Cortex of kidney (tissue), 1 donor: ENCODE measurements around the gene DLG1.
"Not testable (repeated sequence)": the region's sequence is repeated elsewhere in the genome, so short reads cannot be mapped to it uniquely, and the experiment has no call there.

Source experiments
- DNase-seq: peaks from one replicate; lab custom pipeline; 2025; lab: John Stamatoyannopoulos, UW

Gene DLG1

DNA sequence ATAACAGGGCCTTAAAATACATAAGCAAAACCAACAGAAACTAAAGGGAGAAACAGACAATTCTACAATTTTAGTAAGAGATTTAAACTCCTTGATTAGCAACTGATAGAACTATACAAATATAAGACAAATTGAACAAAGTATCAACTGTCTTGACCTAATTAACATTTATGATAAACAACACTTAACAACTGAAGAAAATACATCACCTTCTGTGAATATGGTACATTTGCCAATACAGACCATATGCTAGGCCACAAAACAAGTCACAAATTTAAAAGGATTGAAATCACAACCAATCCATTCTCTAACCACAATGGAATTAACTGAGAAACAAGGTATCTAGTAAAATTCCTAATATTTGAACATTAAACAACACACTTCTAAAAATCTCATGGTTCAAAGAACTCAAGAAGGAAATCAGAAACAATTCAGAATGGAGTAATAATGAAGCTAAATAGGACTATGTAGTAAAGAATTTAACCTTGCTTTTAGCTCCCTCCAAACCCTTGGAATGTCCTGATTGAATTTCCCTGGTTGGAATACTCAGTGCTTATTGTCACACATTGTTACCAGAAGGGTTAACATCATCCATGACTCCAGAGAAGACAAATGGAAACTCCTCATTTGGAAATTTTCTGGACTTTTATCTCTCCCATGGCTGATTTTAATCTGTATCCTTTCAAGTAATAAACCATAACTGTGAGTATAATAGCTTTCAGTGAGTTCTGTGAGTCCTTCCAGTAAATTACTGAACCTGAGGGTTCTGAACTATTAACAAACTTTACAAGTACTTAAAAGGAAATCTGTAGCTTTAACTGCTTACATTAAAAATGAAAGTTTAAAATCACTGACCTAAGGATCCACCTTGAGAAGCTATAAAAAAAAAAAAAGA is 88.8 kb downstream of the DLG1 start:
- DNase-seq = no peak

- no peak for DNase-seq
These were observed 91.5 kb downstream of the DLG1 start for GRCh38 chr3:197206913-197207312.

DNA sequence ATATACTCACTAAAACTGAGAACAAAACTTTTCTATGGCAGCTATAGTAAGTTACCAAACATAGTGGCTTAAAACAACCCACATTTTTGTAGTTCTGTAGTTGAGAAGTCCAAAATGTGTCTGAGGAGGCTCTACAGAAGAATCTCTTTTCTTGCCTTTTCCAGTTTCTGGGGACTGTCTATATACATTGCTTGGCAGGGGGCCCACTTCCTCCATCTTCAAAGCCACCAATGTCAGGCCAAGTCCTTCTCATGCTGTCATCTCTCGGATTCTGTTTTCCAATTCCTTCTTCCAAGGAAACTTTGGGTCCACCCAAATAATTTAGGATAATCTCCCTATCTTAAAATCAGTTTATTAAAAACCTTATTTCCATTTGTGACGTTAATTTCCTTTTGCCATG is 92.7 kb downstream of the DLG1 start:
- DNase-seq = no peak

GRCh38 chr3:197205265-197205664 is 93.1 kb downstream of the DLG1 start:
- DNase-seq = no peak

- DNase-seq = no peak
These were observed 93.7 kb downstream of the DLG1 start for GRCh38 chr3:197204736-197205135.

- no peak for DNase-seq
These were observed 94.7 kb downstream of the DLG1 start for GRCh38 chr3:197203714-197204146.

DNA sequence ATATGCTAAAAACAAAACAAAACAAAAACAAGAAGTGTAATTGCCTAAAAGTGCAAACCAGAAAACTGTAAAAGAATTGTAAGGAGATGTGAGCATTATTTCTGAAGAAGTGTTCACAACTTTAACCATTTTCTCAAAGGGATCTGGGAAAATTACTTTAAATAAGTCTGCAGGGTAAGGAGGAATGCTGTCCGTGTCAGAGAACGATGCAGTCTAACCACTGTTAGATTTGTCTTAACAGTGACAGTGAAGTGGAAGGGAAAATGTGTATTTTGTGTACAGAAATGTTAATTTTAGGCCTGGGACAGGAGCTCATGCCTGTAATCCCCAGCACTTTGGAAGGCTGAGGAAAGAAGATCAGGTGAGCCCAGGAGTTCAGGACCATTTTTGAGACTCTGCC is 95.7 kb downstream of the DLG1 start:
- no peak for DNase-seq

- DNase-seq = no peak
These were observed 96.5 kb downstream of the DLG1 start for GRCh38 chr3:197201791-197202452.

DNA sequence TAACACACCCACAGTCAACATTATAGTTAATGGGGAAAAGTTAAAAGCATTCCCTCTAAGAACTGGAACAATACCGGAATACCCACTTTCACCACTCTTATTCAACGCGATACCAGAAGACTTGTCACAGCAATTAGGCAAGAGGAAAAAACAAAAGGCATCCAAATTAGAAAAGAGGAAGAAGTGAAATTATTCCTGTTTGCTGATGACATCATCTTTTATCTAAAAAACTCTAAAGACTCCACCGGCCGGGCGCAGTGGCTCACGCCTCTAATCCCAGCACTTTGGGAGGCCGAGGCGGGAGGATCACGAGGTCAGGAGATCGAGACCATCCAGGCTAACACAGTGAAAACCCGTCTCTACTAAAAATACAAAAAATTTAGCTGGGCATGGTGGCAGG is 97.6 kb downstream of the DLG1 start:
- DNase-seq = not testable (repeated sequence)

DNA sequence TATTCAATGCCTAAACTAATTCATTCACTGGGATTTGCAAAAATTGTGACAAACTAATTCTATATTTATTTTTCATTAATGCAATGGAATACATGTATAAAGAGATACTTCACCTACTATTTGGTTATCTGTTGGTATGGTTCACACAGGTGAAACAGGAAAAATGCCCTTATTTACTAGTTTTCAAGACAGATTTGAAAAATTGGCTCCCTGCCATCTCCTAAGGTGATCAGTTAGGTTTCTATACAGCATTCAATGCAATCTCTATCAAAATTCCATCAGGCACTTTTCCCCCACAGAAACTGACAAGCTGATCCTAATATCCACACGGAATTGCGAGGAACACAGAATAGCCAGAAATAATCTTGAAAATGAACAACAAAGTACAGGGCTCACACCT is 101.1 kb downstream of the DLG1 start:
- DNase-seq = no peak

- no peak for DNase-seq
These were observed 102.2 kb downstream of the DLG1 start for GRCh38 chr3:197196192-197196591.

DNA sequence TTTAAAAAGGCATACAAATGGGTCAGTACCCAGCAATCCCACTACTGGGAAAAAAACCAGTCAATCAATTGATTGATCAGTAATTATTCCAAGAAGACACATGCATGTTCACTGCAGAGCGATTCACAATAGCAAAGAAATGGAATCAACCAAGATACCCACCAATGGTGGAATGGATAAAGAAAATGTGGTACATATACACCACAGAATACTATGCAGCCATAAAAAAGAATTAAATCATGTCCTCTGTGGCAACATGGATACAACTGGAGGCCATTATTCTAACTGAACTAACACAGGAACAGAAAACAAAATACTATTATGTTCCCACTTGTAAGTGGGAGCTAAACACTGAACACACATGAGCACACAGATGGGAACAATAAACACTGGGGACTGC is 103.1 kb downstream of the DLG1 start:
- DNase-seq = no peak

- not testable (repeated sequence) for DNase-seq
These were observed 104.7 kb downstream of the DLG1 start for GRCh38 chr3:197193759-197194158.

GRCh38 chr3:197191897-197192296 is 106.5 kb downstream of the DLG1 start:
- DNase-seq = no peak

GRCh38 chr3:197189623-197190022 is 108.8 kb downstream of the DLG1 start:
- no peak for DNase-seq

GRCh38 chr3:197188963-197189362 is 109.4 kb downstream of the DLG1 start:
- no peak for DNase-seq

DNA sequence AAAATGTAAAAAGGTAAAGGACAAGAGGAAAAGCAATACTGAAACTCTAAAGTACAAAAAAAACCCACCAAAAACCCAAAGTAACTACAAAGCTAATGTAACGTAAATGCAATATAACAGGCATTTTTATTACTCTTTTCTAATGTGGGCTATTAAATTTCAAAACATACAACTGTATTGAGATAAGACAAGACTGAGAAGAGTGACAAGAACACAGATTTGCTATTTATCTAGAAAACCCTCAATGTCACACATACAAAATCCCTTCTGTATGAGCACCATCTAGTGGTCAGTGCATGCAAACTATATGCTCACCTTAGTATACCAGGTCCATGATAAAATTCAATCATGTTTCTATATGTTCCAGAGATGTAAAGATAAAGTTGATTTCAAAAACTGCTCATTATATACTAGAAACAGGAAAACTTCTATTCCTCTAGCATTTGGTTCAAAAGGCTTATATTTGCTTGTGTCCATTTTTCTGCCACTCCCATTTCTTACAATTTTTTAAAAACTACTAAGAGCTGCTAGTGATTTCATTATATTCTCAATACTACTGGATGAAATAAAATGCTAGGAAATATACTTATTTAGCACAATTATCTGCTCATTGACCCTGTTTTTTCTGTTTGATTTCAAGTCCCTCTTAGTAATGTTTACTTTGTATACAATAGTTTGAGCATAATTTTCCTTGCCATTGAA is 111.4 kb downstream of the DLG1 start:
- DNase-seq = no peak

- DNase-seq = no peak
These were observed 114.8 kb downstream of the DLG1 start for GRCh38 chr3:197183582-197183981.

DNA sequence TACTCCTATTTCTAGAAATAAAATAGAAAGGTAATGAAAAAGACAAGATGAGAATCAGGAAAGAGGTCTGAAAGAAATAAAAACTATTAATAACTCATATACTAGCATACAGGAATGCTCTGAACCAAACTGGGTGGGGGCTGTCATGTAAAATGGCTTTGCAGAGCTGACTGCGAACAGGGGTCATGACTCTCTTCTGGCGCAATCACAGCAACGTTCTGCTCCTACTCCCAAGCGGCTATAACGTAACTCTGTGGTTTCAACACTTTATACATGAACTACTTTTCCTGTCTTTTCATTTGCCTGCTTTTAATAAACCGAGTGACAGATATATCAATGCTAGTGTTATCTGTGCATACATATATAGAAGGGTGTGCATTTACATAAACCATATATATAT is 116.7 kb downstream of the DLG1 start:
- DNase-seq = no peak

- no peak for DNase-seq
These were observed 119.4 kb downstream of the DLG1 start for GRCh38 chr3:197178998-197179397.

- DNase-seq = no peak
These were observed 122.9 kb downstream of the DLG1 start for GRCh38 chr3:197175503-197175902.

DNA sequence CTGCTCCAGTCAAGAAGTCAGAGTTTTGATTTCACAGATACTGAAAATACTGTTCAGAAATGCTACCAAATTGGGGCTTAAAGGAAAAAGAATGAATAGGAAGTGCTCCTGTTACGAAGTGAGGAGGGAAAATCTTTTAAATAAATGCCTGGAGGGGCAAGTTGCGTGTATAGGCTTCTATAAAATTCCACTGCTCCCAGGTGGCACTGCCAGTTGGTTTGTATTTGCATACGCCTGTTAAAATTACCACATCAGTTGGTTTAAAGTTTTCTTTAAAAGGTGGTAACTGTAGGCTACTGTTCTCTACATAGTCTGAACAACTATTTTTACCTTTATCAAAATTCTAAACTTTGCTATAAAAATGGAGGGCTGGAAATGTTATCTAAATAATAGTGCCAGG is 123.5 kb downstream of the DLG1 start:
- DNase-seq = no peak

GRCh38 chr3:197173620-197174019 is 124.8 kb downstream of the DLG1 start:
- DNase-seq = no peak
